Large intestine (tissue), 3 donors: Measurements from ENCODE around the gene BET1L. TPM values are rescaled to one million over a fixed set of nuclear protein-coding genes. Genes with fewer than 3 reads are reported as not detected.
"Not testable (repeated sequence)": the region's sequence is repeated elsewhere in the genome, so short reads cannot be mapped to it uniquely, and the experiment has no call there.

Experiments
- DNase-seq, 2 donors: peaks; one replicate each; pipeline versions ENCODE4 v3.0.0 to v3.0.0-alpha.2; 2013
- H3K27ac ChIP-seq: one replicate; pipeline ENCODE4 v1.5.1; 2013; ENCODE audit warnings: low read length
- H3K27me3 ChIP-seq: 2 replicates; pipeline ENCODE4 v1.6.1; 2013; ENCODE audit warnings: low read length; ENCODE audit not compliant: control insufficient read depth, insufficient read depth
- H3K36me3 ChIP-seq: 2 replicates; pipeline ENCODE4 v1.6.1; 2013; ENCODE audit warnings: low read length; ENCODE audit not compliant: control insufficient read depth, insufficient read depth
- H3K4me1 ChIP-seq: one replicate; pipeline ENCODE4 v1.6.1; 2013; ENCODE audit warnings: low read length; ENCODE audit not compliant: control insufficient read depth, insufficient read depth
- H3K4me3 ChIP-seq: one replicate; pipeline ENCODE4 v1.5.1; 2013; ENCODE audit warnings: low read length
- H3K9me3 ChIP-seq: one replicate; pipeline ENCODE4 v1.6.1; 2013; ENCODE audit warnings: mild to moderate bottlenecking, low read depth, low read length, moderate library complexity; ENCODE audit not compliant: control insufficient read depth
- WGBS: methylation state at CpG from one replicate; pipeline ENCODE4 v1.1.5; 2013; ENCODE audit warnings: low lambda C conversion rate; ENCODE audit not compliant: insufficient coverage; 5-methylcytosine and 5-hydroxymethylcytosine counted together
- polyA plus RNA-seq: library from polyadenylated mRNA; unstranded; fragments of 120-200 nt; gene quantifications from one replicate; pipeline ENCODE4 v1.2.1, GENCODE V29; 2013

BET1L gene
- polyA plus RNA-seq, 1 donor: 51.2 TPM

DNA sequence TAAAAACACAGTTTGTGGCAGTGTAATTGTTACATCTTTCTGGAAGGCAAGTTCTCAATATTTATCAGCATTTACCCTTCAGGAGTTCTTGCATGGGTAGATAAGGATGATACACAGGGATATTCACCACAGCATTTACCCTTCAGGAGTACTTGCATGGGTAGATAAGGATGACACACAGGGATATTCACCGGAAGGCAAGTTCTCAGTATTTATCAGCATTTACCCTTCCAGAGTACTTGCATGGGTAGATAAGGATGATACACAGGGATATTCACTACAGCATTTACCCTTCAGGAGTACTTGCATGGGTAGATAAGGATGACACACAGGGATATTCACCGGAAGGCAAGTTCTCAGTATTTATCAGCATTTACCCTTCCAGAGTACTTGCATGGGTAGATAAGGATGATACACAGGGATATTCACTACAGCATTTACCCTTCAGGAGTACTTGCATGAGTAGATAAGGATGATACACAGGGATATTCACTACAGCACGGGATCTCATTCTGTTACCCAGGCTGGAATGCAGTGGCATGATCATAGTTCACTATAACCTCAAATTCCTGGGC, 13.5 kb upstream of the BET1L start:
- peaks cover 55% of the 10 kb centered on the region for H3K36me3 ChIP-seq
- WGBS: no CpG with 5 or more reads among the region's 3 CpGs
- H3K9me3 ChIP-seq, DNase-seq, H3K27ac ChIP-seq, H3K27me3 ChIP-seq, H3K4me1 ChIP-seq, H3K4me3 ChIP-seq: not testable (repeated sequence)

DNA sequence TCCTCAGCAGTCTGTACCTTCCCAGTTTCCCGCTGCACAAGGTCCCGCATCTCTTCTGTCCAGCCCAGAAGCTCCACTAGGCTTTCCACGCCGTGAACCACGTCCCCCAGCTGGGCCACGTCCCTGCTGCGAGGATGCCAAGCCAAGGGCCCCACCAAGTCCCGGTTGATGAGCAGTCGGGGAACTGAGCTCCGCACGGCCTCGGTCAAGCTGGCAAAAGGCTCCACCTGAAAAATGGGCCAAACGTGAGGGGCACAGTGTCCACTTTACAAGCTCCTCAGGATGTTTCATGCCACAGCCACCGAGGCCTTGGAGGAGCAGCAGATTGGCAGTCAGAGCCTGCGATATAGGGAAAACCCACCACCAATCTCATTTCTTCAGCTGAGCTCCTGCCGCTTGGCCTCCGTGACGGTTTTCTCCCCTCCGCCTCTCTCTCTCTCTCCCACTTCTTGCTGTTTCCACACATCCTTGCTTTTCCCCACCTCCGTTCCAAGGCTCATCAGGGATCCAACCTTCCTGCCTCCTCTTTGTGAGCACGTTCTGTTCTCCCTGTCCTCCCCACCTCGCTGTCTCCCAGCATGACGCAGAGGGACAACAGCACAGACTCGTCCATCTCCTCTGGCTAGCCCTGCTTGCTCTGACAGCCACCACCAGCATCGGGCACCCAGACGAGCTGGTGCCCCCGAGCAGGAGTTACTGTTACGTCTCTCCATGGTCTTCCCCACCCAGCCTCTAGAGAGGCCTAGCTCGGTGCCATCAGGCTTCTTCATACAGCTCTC, 11.8 kb upstream of the BET1L start:
- no peak overlapping the region for H3K27ac ChIP-seq

DNA sequence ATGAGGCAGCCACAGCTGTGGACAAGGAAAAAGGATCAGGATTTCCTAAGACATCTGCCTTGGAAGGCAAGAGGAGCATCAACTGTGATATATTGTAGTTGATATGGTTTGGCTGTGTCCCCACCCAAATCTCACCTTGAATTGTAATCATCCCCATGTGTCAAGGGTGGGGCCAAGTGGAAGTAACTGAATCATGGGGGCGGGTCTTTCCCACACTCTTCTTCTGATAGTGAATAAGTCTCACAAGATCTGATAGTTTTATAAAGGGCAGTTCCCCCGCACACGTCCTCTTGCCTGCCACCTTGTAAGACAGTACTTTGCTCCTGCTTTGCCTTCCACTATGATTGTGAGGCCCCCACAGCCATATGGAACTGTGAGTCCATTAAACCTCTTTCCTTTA, 10.5 kb upstream of the BET1L start:
- Histone ChIP-seq H3K27me3 (no peaks in the 10 kb centered on the region), H3K4me3 (no peak overlapping the region), H3K27ac (no peak overlapping the region), H3K9me3 (no peaks in the 10 kb centered on the region), H3K4me1 (no peaks in the 10 kb centered on the region), H3K36me3 (peaks cover 65% of the 10 kb centered on the region)
- WGBS: no CpG with 5 or more reads among the region's 3 CpGs
- no peak for DNase-seq

More for the DNA sequence above, 11.8 kb upstream of the BET1L start:
- Histone ChIP-seq H3K4me1 (no peaks in the 10 kb centered on the region), H3K9me3 (no peaks in the 10 kb centered on the region), H3K36me3 (peaks cover 66% of the 10 kb centered on the region), H3K27me3 (no peaks in the 10 kb centered on the region), H3K4me3 (no peak overlapping the region)
- WGBS: 67% methylated on average over 1 of the region's 29 CpGs
- no peak for DNase-seq

DNA sequence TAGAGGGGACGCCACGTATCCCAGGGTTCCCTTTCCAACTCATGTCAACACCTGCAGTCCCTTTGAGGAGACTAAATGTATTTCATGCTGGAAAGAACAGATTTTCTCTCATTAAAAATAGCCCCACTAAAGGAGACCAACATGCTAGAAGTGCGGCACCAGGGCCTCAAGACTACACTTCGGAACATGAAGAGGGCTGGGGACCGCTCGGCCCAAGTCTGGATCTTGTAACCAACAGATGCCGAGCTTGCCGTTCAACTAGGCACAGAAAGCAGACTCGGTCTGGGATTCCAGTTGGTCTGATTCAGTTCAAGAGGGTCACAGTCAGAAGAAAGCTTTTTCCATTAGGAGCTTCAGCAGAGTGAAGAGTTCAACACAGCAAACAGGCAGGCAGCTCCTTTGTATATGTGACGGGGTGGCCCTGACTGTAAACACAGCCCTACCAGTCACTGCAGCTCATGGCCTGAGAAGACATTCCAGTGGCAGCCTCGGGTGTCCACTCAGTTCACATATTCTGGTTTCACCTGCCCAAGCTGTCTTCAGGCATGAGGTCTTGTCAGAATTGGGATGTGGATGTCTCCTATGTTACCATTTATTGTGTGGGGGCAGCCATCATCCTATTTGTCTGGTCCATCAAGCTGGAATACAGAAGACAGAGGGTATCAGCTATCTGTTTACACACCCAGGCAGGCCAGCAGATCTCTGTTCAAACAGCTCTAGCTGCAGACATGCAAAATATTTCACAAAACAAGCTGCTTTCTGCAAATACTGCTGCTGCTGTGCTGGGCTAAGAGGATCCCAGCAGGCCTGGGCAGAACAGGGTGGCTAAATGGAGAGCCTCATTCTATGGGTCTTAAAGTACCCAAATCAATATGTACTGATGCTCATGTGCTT, 9.1 kb upstream of the BET1L start:
- no CpG with 5 or more reads among the region's 11 CpGs for WGBS
- no peaks in the 10 kb centered on the region for H3K9me3 ChIP-seq
- H3K4me1 ChIP-seq: no peaks in the 10 kb centered on the region
- DNase-seq: no peak
- no peaks in the 10 kb centered on the region for H3K27me3 ChIP-seq
- no peak overlapping the region for H3K4me3 ChIP-seq
- H3K36me3 ChIP-seq: peaks cover 68% of the 10 kb centered on the region
- no peak overlapping the region for H3K27ac ChIP-seq

DNA sequence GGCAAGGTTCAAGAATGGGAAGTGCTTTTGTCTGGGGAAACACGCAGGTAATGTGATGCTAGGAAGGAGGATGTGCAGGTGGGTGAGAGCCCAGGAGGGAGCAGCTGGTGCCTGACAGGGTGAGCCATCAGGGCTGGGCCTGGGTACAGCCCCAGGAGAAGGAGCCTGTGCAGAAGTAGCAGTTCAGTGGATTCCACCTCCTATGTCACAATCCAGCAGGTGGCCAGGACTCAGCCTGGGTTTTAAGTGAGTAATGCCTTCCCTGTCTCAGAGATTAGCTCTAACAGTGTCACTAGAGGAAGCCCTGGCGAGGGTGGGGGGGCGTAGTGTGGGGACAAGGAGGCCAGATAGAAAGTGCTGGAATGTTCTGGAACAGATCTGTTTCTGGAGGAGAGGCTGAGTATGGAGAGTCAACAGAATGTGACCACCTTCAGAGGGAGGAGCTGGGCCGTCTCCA, 8.4 kb upstream of the BET1L start:
- Histone ChIP-seq H3K4me3 (no peak overlapping the region), H3K9me3 (no peaks in the 10 kb centered on the region), H3K27ac (no peak overlapping the region), H3K36me3 (peaks cover 75% of the 10 kb centered on the region), H3K27me3 (no peaks in the 10 kb centered on the region), H3K4me1 (peaks cover under 1% of the 10 kb centered on the region)
- WGBS: no CpG with 5 or more reads among the region's 4 CpGs
- no peak for DNase-seq

DNA sequence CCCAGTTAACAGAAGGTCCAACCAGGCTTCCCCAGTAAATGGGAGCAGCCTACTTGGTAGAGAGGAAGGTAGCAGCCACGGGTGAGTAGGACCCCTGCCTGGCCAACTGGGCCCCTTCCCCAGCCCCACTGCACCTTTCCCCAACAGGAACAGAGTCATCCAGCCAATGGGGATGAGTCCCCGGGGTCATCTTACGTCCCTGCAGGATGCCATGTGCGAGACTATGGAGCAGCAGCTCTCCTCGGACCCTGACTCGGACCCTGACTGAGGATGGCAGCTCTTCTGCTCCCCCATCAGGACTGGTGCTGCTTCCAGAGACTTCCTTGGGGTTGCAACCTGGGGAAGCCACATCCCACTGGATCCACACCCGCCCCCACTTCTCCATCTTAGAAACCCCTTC, 6.9 kb upstream of the BET1L start:
- peaks cover 15% of the 10 kb centered on the region for H3K4me1 ChIP-seq
- WGBS: no CpG with 5 or more reads among the region's 7 CpGs
- no peak overlapping the region for H3K27ac ChIP-seq
- H3K4me3 ChIP-seq: no peak overlapping the region
- H3K9me3 ChIP-seq: no peaks in the 10 kb centered on the region
- DNase-seq: no peak
- peaks cover 84% of the 10 kb centered on the region for H3K36me3 ChIP-seq
- no peaks in the 10 kb centered on the region for H3K27me3 ChIP-seq

DNA sequence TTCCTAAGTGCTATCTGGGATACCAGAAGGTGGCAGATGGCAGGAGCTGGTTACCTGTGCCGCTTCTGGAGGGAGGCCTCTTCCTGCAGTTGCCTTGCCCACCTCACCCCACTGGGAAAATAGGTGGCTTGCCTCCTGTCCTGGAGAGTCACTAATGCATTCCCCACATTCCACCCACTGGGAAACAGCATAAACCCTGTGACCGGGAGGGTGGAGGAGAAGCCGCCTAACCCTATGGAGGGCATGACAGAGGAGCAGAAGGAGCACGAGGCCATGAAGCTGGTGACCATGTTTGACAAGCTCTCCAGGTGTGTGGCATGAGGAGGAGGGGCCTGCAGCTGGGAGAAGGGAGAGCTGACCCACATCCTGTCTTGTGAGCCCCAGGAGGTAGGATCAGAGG, 5.9 kb upstream of the BET1L start:
- Histone ChIP-seq H3K9me3 (no peaks in the 10 kb centered on the region), H3K27ac (no peak overlapping the region), H3K4me3 (no peak overlapping the region), H3K36me3 (peaks cover 74% of the 10 kb centered on the region), H3K4me1 (peaks cover 15% of the 10 kb centered on the region), H3K27me3 (no peaks in the 10 kb centered on the region)
- DNase-seq: no peak
- no CpG with 5 or more reads among the region's 4 CpGs for WGBS

DNA sequence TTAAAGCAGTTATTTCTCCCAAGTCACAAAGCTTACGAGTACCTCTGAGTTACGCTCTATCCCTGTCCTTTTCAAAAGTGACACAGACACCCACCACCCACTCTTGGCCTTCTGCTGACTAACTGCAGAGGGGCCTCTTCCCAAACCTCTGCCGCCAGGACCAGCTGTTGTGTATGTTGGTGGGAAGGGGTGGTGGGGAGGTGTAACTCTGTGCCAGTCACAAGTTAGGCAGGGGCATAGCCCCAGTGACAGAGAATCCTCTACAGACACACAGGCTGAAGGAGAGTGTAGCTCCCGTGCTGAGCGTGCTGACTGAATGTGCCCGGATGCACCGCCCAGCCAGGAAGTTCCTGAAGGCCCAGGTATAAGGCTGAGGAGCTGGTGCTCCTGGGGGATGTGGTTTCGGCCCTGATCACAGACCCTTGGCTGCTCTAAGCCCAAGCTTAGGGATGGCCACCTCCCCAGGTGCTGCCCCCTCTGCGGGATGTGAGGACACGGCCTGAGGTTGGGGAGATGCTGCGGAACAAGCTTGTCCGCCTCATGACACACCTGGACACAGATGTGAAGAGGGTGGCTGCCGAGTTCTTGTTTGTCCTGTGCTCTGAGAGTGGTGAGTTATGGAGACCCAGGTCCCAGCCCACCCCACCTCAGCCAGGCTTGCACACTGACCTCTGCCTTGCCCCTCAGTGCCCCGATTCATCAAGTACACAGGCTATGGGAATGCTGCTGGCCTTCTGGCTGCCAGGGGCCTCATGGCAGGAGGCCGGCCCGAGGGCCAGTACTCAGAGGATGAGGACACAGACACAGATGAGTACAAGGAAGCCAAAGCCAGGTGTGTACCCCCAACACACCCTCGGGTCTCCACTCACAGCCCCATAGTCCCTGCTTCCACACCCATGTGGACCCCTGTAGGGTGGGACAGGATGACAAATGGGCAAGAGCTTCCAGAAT, 5.2 kb upstream of the BET1L start:
- no peak overlapping the region for H3K27ac ChIP-seq
- H3K4me3 ChIP-seq: no peak overlapping the region
- DNase-seq: no peak
- no peaks in the 10 kb centered on the region for H3K9me3 ChIP-seq
- H3K4me1 ChIP-seq: peaks cover 15% of the 10 kb centered on the region
- H3K27me3 ChIP-seq: no peaks in the 10 kb centered on the region
- no CpG with 5 or more reads among the region's 17 CpGs for WGBS
- H3K36me3 ChIP-seq: peaks cover 70% of the 10 kb centered on the region

DNA sequence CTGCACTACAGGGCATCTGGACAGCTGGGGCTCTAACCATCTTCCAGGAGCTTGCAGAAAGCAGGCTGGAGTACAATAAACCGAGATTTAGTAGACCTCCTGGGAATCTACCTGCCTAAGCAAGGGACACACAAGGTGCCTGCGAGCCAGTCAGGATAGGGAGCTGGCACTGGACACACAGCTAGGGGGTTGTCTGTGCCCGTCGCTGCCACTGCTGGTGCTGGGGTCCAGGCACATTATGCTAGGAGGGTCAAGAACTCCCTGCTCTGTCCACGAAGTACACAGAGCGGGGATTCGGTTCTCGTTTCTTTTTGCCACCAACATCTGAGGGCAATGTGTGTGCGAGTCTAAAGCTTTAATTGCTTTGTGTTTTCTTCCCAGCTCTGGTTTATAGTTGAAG, 4.5 kb upstream of the BET1L start:
- Histone ChIP-seq H3K27ac (no peak overlapping the region), H3K4me3 (no peak overlapping the region), H3K36me3 (peaks cover 69% of the 10 kb centered on the region), H3K4me1 (peaks cover 15% of the 10 kb centered on the region), H3K27me3 (no peaks in the 10 kb centered on the region), H3K9me3 (no peaks in the 10 kb centered on the region)
- DNase-seq: no peak
- WGBS: no CpG with 5 or more reads among the region's 9 CpGs
